Body of pancreas (tissue), 4 donors: ENCODE measurements around the gene MPI.
"Not testable (repeated sequence)": the region's sequence is repeated elsewhere in the genome, so short reads cannot be mapped to it uniquely, and the experiment has no call there.

Experiments
- POLR2A ChIP-seq, 3 donors: fragments of 450-650 bp; IDR thresholded peaks; one replicate each; pipeline ENCODE4 v1.6.1; 2016; ENCODE audit warnings: antibody characterized with exemption in 3 of 3, mild to moderate bottlenecking in 2 of 3
- TF ChIP-seq, protein P1 (sequence below), 7 experiments: fragments of 450-650 bp in 4 of 7; fragments of 200-600 bp in 3 of 7; sonication (generic) in 3 of 7; IDR thresholded peaks; one replicate each; pipeline ENCODE4 v1.5.1; 2016 to 2019; ENCODE audit warnings: antibody characterized with exemption in 7 of 7

DNA sequence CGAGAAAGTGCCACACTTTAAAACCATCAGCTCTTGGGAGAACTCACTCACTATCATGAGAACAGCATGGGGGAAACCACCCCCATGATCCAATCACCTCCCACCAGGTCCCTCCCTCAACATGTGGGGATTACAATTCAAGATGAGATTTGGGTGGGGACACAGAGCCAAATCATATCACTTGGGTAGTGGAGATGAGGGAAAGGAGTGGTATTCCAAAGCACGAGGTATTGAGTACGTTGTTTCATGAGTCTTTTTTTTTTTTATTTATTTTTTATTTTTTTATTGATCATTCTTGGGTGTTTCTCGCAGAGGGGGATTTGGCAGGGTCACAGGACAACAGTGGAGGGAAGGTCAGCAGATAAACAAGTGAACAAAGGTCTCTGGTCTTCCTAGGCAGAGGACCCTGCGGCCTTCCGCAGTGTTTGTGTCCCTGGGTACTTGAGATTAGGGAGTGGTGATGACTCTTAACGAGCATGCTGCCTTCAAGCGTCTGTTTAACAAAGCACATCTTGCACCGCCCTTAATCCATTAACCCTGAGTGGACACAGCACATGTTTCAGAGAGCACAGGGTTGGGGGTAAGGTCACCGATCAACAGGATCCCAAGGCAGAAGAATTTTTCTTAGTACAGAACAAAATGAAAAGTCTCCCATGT is 2.2 kb upstream of the MPI start:
- TF ChIP-seq, protein P1, sequence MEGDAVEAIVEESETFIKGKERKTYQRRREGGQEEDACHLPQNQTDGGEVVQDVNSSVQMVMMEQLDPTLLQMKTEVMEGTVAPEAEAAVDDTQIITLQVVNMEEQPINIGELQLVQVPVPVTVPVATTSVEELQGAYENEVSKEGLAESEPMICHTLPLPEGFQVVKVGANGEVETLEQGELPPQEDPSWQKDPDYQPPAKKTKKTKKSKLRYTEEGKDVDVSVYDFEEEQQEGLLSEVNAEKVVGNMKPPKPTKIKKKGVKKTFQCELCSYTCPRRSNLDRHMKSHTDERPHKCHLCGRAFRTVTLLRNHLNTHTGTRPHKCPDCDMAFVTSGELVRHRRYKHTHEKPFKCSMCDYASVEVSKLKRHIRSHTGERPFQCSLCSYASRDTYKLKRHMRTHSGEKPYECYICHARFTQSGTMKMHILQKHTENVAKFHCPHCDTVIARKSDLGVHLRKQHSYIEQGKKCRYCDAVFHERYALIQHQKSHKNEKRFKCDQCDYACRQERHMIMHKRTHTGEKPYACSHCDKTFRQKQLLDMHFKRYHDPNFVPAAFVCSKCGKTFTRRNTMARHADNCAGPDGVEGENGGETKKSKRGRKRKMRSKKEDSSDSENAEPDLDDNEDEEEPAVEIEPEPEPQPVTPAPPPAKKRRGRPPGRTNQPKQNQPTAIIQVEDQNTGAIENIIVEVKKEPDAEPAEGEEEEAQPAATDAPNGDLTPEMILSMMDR (IDR thresholded peaks at IDR 0.05), result not testable (repeated sequence)
- TF ChIP-seq POLR2A (IDR thresholded peaks at IDR 0.05), result not testable (repeated sequence)
